Measurements from ENCODE around the gene FCGR1A. TPM values are rescaled to one million over a fixed set of nuclear protein-coding genes. Genes with fewer than 3 reads are reported as not detected.

Gene FCGR1A
- not detected in 2 replicates for total RNA-seq

GRCh38 chr1:149782600-149782999, at the start of gene FCGR1A:
Gene FCGR1A (plus strand): TSS chr1:149782694. CDS start chr1:149782744, 50 bp downstream.

Other genes with a start within 250 kb of the FCGR1A start
- gene PPIAL4C, start 198.8 kb upstream of the FCGR1A start, total RNA-seq: not detected in 2 replicates
- gene BOLA1, start 116.9 kb downstream of the FCGR1A start, total RNA-seq: 24.9 and 29.4 TPM in 2 replicates
- 3.4 and 4.5 TPM in 2 replicates for gene SV2A, start 135.2 kb downstream of the FCGR1A start, total RNA-seq
- 10.6 and 15.6 TPM in 2 replicates for gene SF3B4, start 145.1 kb downstream of the FCGR1A start, total RNA-seq
- 9.3 and 10.2 TPM in 2 replicates for gene MTMR11, start 154.2 kb downstream of the FCGR1A start, total RNA-seq
- 6.5 and 9.5 TPM in 2 replicates for gene OTUD7B, start 228.0 kb downstream of the FCGR1A start, total RNA-seq